ENCODE measurements around the gene CRYBG1. TPM values are rescaled to one million over a fixed set of nuclear protein-coding genes. Genes with fewer than 3 reads are reported as not detected.

The CRYBG1 gene
- total and polyA plus RNA-seq, 8 donors = 9.9 to 37.1 (median 14.4) TPM

DNA sequence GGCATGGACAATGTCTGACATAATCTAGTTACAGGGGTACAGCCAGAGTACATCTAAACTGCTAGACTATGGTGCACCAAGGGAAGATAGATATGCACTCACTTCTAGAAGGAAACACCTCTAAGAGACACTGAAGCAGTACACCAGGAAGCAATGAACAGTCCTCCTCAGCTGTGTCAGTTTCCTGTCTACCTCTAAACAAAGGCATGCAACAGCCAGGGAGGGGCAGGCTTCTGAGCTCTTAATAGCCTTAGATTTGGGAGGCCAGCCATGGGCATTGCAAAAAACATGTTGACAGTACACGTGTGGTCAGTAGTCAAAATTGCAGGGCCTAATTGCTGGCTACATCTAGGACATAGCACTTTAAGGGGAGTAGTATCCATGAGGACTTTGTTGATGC lies 21.4 kb downstream of the CRYBG1 start:
- H3K27me3 ChIP-seq = no peaks in the 10 kb centered on the region
- DNase-seq = no peak
- TF ChIP-seq, protein P1, sequence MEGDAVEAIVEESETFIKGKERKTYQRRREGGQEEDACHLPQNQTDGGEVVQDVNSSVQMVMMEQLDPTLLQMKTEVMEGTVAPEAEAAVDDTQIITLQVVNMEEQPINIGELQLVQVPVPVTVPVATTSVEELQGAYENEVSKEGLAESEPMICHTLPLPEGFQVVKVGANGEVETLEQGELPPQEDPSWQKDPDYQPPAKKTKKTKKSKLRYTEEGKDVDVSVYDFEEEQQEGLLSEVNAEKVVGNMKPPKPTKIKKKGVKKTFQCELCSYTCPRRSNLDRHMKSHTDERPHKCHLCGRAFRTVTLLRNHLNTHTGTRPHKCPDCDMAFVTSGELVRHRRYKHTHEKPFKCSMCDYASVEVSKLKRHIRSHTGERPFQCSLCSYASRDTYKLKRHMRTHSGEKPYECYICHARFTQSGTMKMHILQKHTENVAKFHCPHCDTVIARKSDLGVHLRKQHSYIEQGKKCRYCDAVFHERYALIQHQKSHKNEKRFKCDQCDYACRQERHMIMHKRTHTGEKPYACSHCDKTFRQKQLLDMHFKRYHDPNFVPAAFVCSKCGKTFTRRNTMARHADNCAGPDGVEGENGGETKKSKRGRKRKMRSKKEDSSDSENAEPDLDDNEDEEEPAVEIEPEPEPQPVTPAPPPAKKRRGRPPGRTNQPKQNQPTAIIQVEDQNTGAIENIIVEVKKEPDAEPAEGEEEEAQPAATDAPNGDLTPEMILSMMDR (IDR thresholded peaks at IDR 0.05) = no peak
- no peaks in the 10 kb centered on the region for H3K4me1 ChIP-seq
- no peaks in the 10 kb centered on the region for H3K36me3 ChIP-seq
- intact Hi-C loops (cut with DNase I) = no loop called here
- no peak overlapping the region for H3K27ac ChIP-seq
- no peak overlapping the region for H3K4me3 ChIP-seq
- peak; percentile 72 for ATAC-seq
- no peaks in the 10 kb centered on the region for H3K9me3 ChIP-seq

DNA sequence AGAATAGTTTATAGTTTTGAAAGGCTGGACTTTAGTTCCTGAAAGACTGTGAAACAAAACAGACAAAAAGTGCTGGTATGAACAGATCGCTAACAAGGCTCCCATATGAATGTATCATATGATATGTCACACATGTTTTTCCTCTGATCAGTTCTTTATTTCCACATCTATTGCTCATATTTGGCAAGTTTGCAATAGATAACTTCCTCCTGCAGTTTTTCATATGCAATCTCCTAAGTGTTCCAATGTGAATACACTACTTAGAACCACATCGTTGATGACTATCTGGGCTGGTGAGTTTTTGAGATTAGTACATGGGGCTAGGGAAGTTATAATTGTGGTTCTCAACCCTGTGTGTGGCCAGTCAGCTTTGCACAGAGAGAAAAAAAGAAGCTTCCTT lies 23.1 kb downstream of the CRYBG1 start:
- DNase-seq (peak in 1 of 4 donors; percentile 19), ATAC-seq (no peak)
- Histone ChIP-seq H3K4me1 (no peaks in the 10 kb centered on the region), H3K36me3 (no peaks in the 10 kb centered on the region), H3K27me3 (no peaks in the 10 kb centered on the region), H3K4me3 (no peak overlapping the region), H3K9me3 (no peaks in the 10 kb centered on the region), H3K27ac (no peak overlapping the region)
- intact Hi-C loops (cut with DNase I) = no loop called here
- TF ChIP-seq, protein P1 (IDR thresholded peaks at IDR 0.05) = no peak

DNA sequence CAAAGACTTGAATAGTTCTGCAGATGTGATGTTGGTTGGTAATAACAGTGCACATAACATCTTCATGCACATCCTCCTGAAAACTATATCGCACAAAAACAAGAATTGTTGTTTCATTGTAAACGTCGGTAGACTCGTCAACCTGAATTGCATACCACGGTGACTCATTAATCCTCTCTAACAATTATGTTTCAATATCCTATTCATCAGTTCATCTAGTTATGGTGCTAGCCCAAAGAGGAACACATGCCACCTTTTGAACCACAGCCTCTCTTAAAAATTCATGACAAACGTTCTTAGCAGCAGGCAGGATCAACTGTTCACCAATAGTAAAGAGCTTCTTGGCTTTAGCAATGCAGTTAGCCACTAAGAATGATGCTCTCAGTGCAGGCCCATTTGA lies 25.0 kb downstream of the CRYBG1 start:
- Histone ChIP-seq H3K27ac (no peak overlapping the region), H3K27me3 (no peaks in the 10 kb centered on the region), H3K9me3 (no peaks in the 10 kb centered on the region), H3K4me3 (no peak overlapping the region), H3K4me1 (no peaks in the 10 kb centered on the region), H3K36me3 (no peaks in the 10 kb centered on the region)
- TF ChIP-seq, protein P1 (IDR thresholded peaks at IDR 0.05) = no peak
- intact Hi-C loops (cut with DNase I) = no loop called here
- DNase-seq (no peak), ATAC-seq (no peak)

DNA sequence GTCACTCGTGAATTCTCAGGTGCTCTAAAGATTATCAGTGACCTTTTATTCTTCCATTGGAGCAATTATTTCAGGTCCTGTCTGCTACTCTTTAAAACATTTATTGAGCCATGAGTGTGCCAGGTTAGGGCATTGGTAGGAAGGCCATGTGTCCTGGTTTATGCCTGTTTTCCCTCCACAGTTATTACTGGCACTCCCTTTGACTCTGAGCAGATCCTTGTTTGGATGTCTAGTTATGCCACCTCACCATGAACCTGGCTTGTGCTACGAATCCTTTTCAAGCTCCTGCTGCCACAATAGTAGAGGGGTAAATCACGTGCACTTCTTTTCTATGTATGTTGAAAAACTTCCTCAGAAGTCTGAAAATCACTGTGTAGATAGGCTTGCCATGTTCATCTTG lies 27.4 kb downstream of the CRYBG1 start:
- Histone ChIP-seq H3K4me3 (no peak overlapping the region), H3K36me3 (no peaks in the 10 kb centered on the region), H3K27me3 (no peaks in the 10 kb centered on the region), H3K4me1 (no peaks in the 10 kb centered on the region), H3K27ac (no peak overlapping the region), H3K9me3 (no peaks in the 10 kb centered on the region)
- intact Hi-C loops (cut with DNase I) = no loop called here
- no peak for DNase-seq
- TF ChIP-seq, protein P1 (IDR thresholded peaks at IDR 0.05) = no peak
- ATAC-seq = no peak

DNA sequence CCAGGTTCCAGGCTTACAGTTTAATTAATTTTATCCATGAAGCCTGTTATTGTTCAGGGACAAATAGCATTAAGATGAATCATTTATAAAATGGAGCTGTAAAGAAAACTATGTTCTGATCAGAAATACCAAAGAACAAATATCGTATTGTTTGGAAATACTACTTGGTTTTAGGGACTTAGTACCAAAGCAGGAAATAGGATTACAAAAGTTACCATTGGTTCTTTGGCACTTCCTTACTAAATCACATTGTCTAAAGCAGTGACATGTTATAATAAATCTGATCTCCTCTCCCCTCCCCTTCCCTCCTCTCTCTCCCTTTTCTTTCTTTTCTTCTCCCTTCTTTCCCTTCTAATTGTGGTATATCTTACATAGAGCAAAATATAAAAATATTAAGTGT lies 29.6 kb downstream of the CRYBG1 start:
- intact Hi-C loops (cut with DNase I) = no loop called here
- Histone ChIP-seq H3K36me3 (no peaks in the 10 kb centered on the region), H3K27ac (no peak overlapping the region), H3K27me3 (no peaks in the 10 kb centered on the region), H3K9me3 (no peaks in the 10 kb centered on the region), H3K4me1 (no peaks in the 10 kb centered on the region), H3K4me3 (no peak overlapping the region)
- DNase-seq = no peak
- TF ChIP-seq, protein P1 (IDR thresholded peaks at IDR 0.05) = no peak
- ATAC-seq = no peak

All from left lung (tissue), 10 donors.